H1 (cell line): ENCODE measurements around the gene LRP5. TPM values are rescaled to one million over a fixed set of nuclear protein-coding genes. Genes with fewer than 3 reads are reported as not detected.

Source experiments
- CTCF ChIA-PET: fragments of 300-600 bp; sonication (Branson Sonifier 250); formaldehyde crosslinking; loops from one replicate; lab custom pipeline; 2021; ENCODE audit not compliant: partially characterized antibody; lab: Charles Lee
- POLR2A ChIA-PET: fragments of 300-600 bp; sonication (Branson Sonifier 250); formaldehyde crosslinking; loops from one replicate; lab custom pipeline; 2021; ENCODE audit warnings: inconsistent platforms; ENCODE audit not compliant: partially characterized antibody; lab: Charles Lee
- DNase-seq, 2 experiments: peaks; one replicate each; pipeline versions ENCODE4 v3.0.0 to v3.0.0-alpha.2; 2010 to 2022; ENCODE audit warnings: low spot score in 2 of 2, low read depth in 1 of 2, mixed read lengths in 1 of 2
- FAIRE-seq: peaks from 2 replicates; lab custom pipeline; 2011; peaks lifted over from hg19 to GRCh38; lab: Jason Lieb, UNC
- H2AFZ ChIP-seq: 2 replicates; pipeline ENCODE4 v1.8.1; 2012; ENCODE audit warnings: low read length, inconsistent platforms
- H2AK5ac ChIP-seq: 2 replicates; pipeline ENCODE4 v1.6.1; 2013; ENCODE audit warnings: low read depth, low read length
- H2BK120ac ChIP-seq: replicated peaks from 2 replicates; pipeline ENCODE3; 2013; ENCODE audit warnings: low read depth, low read length, inconsistent platforms
- H2BK12ac ChIP-seq: 2 replicates; pipeline ENCODE4 v1.6.1; 2013; ENCODE audit warnings: low read depth, low read length
- H2BK15ac ChIP-seq: 2 replicates; pipeline ENCODE4 v1.6.1; 2013; ENCODE audit warnings: low read length
- H2BK20ac ChIP-seq: 2 replicates; pipeline ENCODE4 v1.6.1; 2013; ENCODE audit warnings: low read length
- H2BK5ac ChIP-seq: 2 replicates; pipeline ENCODE4 v1.6.1; 2013; ENCODE audit warnings: low read depth, low read length
- H3K14ac ChIP-seq: 2 replicates; pipeline ENCODE4 v1.6.1; 2013; ENCODE audit warnings: inconsistent platforms; ENCODE audit not compliant: insufficient read length
- H3K18ac ChIP-seq: 2 replicates; pipeline ENCODE4 v1.6.1; 2013; ENCODE audit warnings: low read length; ENCODE audit errors: extremely low read depth
- H3K23ac ChIP-seq: 2 replicates; pipeline ENCODE4 v1.6.1; 2013; ENCODE audit warnings: inconsistent platforms; ENCODE audit not compliant: insufficient read length
- H3K23me2 ChIP-seq: 2 replicates; pipeline ENCODE4 v1.6.1; 2013; ENCODE audit warnings: low read depth, low read length
- H3K27ac ChIP-seq: 2 replicates; pipeline ENCODE4 v1.6.1; 2011; ENCODE audit warnings: low read depth, low read length, inconsistent platforms
- H3K27me3 ChIP-seq, 4 experiments: replicated peaks in 1 of 4; 1 replicate in 1 of 4; 2 replicates in 3 of 4; pipeline versions ENCODE4 v1.6.1 to v1.8.1; 2011 to 2013; ENCODE audit warnings: low read length in 3 of 4, mild to moderate bottlenecking in 3 of 4, inconsistent platforms in 2 of 4, mixed read lengths in 2 of 4, moderate library complexity in 1 of 4; ENCODE audit not compliant: control insufficient read depth in 3 of 4, insufficient read depth in 3 of 4; ENCODE audit errors: extremely low read depth in 1 of 4
- H3K36me3 ChIP-seq, 4 experiments: 2 replicates each; pipeline versions ENCODE4 v1.6.1 to v1.8.1; 2011 to 2013; ENCODE audit warnings: mild to moderate bottlenecking in 4 of 4, low read length in 3 of 4, moderate library complexity in 2 of 4, control low read depth in 1 of 4, inconsistent platforms in 1 of 4; ENCODE audit not compliant: insufficient read depth in 4 of 4, control insufficient read depth in 2 of 4
- H3K4ac ChIP-seq: replicated peaks from 2 replicates; pipeline ENCODE3; 2013; ENCODE audit warnings: low read length, low read depth, mixed read lengths, inconsistent platforms; ENCODE audit not compliant: insufficient read length
- H3K4me1 ChIP-seq, 4 experiments: replicated peaks in 1 of 4; 1 replicate in 1 of 4; 2 replicates in 3 of 4; pipeline versions ENCODE4 v1.6.1 to v1.8.1; 2011 to 2013; ENCODE audit warnings: low read length in 3 of 4, inconsistent platforms in 2 of 4, mixed read lengths in 1 of 4; ENCODE audit not compliant: insufficient read depth in 4 of 4, control insufficient read depth in 3 of 4
- H3K4me2 ChIP-seq, 2 experiments: 2 replicates each; pipeline versions ENCODE4 v1.6.1 to v1.8.1; 2011 to 2013; ENCODE audit warnings: low read depth in 2 of 2, low read length in 2 of 2, control low read depth in 1 of 2, inconsistent platforms in 1 of 2, mild to moderate bottlenecking in 1 of 2; ENCODE audit not compliant: insufficient read depth in 1 of 2
- H3K4me3 ChIP-seq, 4 experiments: fragments of 200-600, 300-600 bp in 1 of 4; sonication (generic), shearing (Covaris generic), sonication (Bioruptor Twin) in 1 of 4; 2 replicates each; pipeline versions ENCODE4 v1.5.1 to v1.8.1; 2011 to 2016; ENCODE audit warnings: low read length in 4 of 4, low read depth in 3 of 4, control low read depth in 2 of 4, inconsistent platforms in 2 of 4, mild to moderate bottlenecking in 2 of 4, mixed read lengths in 1 of 4, moderate library complexity in 1 of 4; ENCODE audit not compliant: insufficient read depth in 2 of 4; ENCODE audit errors: extremely low read depth in 1 of 4
- H3K56ac ChIP-seq: replicated peaks from 2 replicates; pipeline ENCODE3; 2013; ENCODE audit warnings: low read depth, mild to moderate bottlenecking, mixed read lengths, low read length, inconsistent platforms; ENCODE audit not compliant: insufficient read length
- H3K79me1 ChIP-seq: 2 replicates; pipeline ENCODE4 v1.6.1; 2013; ENCODE audit warnings: low read depth, low read length, control low read depth
- H3K79me2 ChIP-seq, 2 experiments: 2 replicates each; pipeline versions ENCODE4 v1.6.1 to v1.8.1; 2012 to 2013; ENCODE audit warnings: low read length in 2 of 2, mild to moderate bottlenecking in 2 of 2, inconsistent platforms in 1 of 2; ENCODE audit not compliant: insufficient read depth in 2 of 2, control insufficient read depth in 1 of 2
- H3K9ac ChIP-seq, 4 experiments: replicated peaks in 1 of 4; 1 replicate in 1 of 4; 2 replicates in 3 of 4; pipeline versions ENCODE4 v1.6.1 to v1.8.1; 2011 to 2013; ENCODE audit warnings: low read depth in 3 of 4, low read length in 3 of 4, control low read depth in 2 of 4, mild to moderate bottlenecking in 2 of 4, moderate library complexity in 2 of 4, inconsistent platforms in 1 of 4; ENCODE audit errors: extremely low read depth in 1 of 4
- H3K9me3 ChIP-seq, 2 experiments: 2 replicates each; pipeline versions ENCODE4 v1.6.1 to v1.8.1; 2012 to 2013; ENCODE audit warnings: mild to moderate bottlenecking in 2 of 2, moderate library complexity in 2 of 2, control low read depth in 1 of 2, inconsistent platforms in 1 of 2, low read depth in 1 of 2, low read length in 1 of 2, mixed read lengths in 1 of 2; ENCODE audit not compliant: insufficient read depth in 2 of 2
- H4K20me1 ChIP-seq, 2 experiments: replicated peaks in 1 of 2; 2 replicates each; pipeline versions ENCODE3 to v1.8.1; 2011 to 2013; ENCODE audit warnings: inconsistent platforms in 2 of 2, low read length in 2 of 2, mild to moderate bottlenecking in 1 of 2; ENCODE audit not compliant: insufficient read depth in 2 of 2, control insufficient read depth in 1 of 2
- H4K5ac ChIP-seq: 2 replicates; pipeline ENCODE4 v1.6.1; 2013; ENCODE audit warnings: low read length, low read depth, mixed read lengths, inconsistent platforms; ENCODE audit not compliant: insufficient read length
- H4K8ac ChIP-seq: 2 replicates; pipeline ENCODE4 v1.8.0; 2013; ENCODE audit warnings: mild to moderate bottlenecking, moderate library complexity, low read length, inconsistent platforms; ENCODE audit not compliant: insufficient read depth; ENCODE audit errors: extremely low read depth
- H4K91ac ChIP-seq: replicated peaks from 2 replicates; pipeline ENCODE3; 2013; ENCODE audit warnings: low read length, mixed read lengths, inconsistent platforms; ENCODE audit not compliant: insufficient read length
- TEAD4 ChIP-seq: IDR thresholded peaks from 2 replicates; pipeline ENCODE4 v1.6.1; 2012; ENCODE audit warnings: low read depth, low read length, inconsistent platforms, mixed read lengths
- WGBS, 2 experiments: shearing (Covaris generic) in 1 of 2; methylation state at CpG; one replicate each; pipeline versions ENCODE4 v1.1.6 to v1.1.7; 2013 to 2015; ENCODE audit warnings: low lambda C conversion rate in 2 of 2, mixed read lengths in 2 of 2, inconsistent platforms in 1 of 2, low coverage in 1 of 2, missing lambda C conversion rate in 1 of 2; ENCODE audit not compliant: insufficient replicate concordance in 2 of 2, insufficient coverage in 1 of 2, insufficient read length in 1 of 2; ENCODE audit errors: extremely low coverage in 1 of 2, missing lambda C conversion rate in 1 of 2; 5-methylcytosine and 5-hydroxymethylcytosine counted together
- polyA plus RNA-seq, 7 experiments: library from polyadenylated mRNA; depleted of rRNA in 3 of 7; stranded (reverse) in 5 of 7; unstranded in 2 of 7; fragments of >200 nt in 5 of 7; fragments of 200-250 nt in 2 of 7; gene quantifications; 1 replicate in 5 of 7; 2 replicates in 1 of 7; 4 replicates in 1 of 7; pipeline versions ENCODE4 v1.2.1 to v1.2.3, GENCODE V29; 2011 to 2013; ENCODE audit warnings: missing spikeins in 2 of 7, mixed read lengths in 2 of 7
- total RNA-seq: library from RNA; stranded (reverse); fragmentation: NEBNext Ultra II Directional; extraction: Animal tissue kit (Norgen Biotek cat#: 25700); gene quantifications from 2 replicates; pipeline ENCODE4 v1.2.1, GENCODE V29; 2021

Gene LRP5
- total and polyA plus RNA-seq, 2 of the 8 experiments (the other 6 are each of a cell fraction or from before 2014, with no cell fraction given) = 19.0 to 38.9 TPM

DNA sequence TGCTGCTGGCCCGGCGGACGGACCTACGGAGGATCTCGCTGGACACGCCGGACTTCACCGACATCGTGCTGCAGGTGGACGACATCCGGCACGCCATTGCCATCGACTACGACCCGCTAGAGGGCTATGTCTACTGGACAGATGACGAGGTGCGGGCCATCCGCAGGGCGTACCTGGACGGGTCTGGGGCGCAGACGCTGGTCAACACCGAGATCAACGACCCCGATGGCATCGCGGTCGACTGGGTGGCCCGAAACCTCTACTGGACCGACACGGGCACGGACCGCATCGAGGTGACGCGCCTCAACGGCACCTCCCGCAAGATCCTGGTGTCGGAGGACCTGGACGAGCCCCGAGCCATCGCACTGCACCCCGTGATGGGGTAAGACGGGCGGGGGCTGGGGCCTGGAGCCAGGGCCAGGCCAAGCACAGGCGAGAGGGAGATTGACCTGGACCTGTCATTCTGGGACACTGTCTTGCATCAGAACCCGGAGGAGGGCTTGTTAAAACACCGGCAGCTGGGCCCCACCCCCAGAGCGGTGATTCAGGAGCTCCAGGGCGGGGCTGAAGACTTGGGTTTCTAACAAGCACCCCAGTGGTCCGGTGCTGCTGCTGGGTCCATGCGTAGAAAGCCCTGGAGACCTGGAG is 74.1 kb downstream of the LRP5 start:
- DNase-seq (no peak), FAIRE-seq (no peak)
- H3K18ac ChIP-seq = no peak overlapping the region
- H3K9me3 ChIP-seq = peaks cover 6 to 12% of the 10 kb centered on the region in 2 experiments; a peak in 3 of 4 replicates
- no peak overlapping the region for H3K9ac ChIP-seq
- no peak overlapping the region for H2AK5ac ChIP-seq
- H3K4me3 ChIP-seq = no peak overlapping the region
- H4K5ac ChIP-seq = no peak overlapping the region
- no peaks in the 10 kb centered on the region for H3K79me1 ChIP-seq
- H3K4me1 ChIP-seq = no peaks in the 10 kb centered on the region
- H4K91ac ChIP-seq = no peak overlapping the region
- no peak overlapping the region for H2BK120ac ChIP-seq
- H4K20me1 ChIP-seq = peaks cover 0 to 4% of the 10 kb centered on the region in 2 experiments
- no peak overlapping the region for H3K4ac ChIP-seq
- no peak overlapping the region for H3K27ac ChIP-seq
- H3K23ac ChIP-seq = no peak overlapping the region
- peaks cover 0 to 18% (median 16%) of the 10 kb centered on the region in 4 experiments; a peak in 7 of 8 replicates for H3K36me3 ChIP-seq
- H2BK5ac ChIP-seq = no peak overlapping the region
- peaks cover 7% of the 10 kb centered on the region; the same call in 1 of the 2 replicates for H3K23me2 ChIP-seq
- no peaks in the 10 kb centered on the region for H3K79me2 ChIP-seq
- no peak overlapping the region for H4K8ac ChIP-seq
- no peak overlapping the region for H2BK15ac ChIP-seq
- no peak overlapping the region for H2AFZ ChIP-seq
- no peak overlapping the region for H2BK12ac ChIP-seq
- H3K27me3 ChIP-seq = no peaks in the 10 kb centered on the region
- H2BK20ac ChIP-seq = no peak overlapping the region
- TF ChIP-seq TEAD4 = no peak
- H3K56ac ChIP-seq = no peak overlapping the region
- H3K4me2 ChIP-seq = no peak overlapping the region
- ChIA-PET POLR2A (no interaction called here), CTCF (interaction anchor here (0.7 to 2.2 kb wide), 4 partner anchors 18 to 90 kb away, joined by 3 to 11 read pairs (median 4); no protein-coding TSS in a partner anchor)
- WGBS, 2 experiments = 94% methylated on average over 45 of the region's 52 CpGs; no CpG with 5 or more reads in 1 of the 2 experiments
- no peak overlapping the region for H3K14ac ChIP-seq
